Ascending aorta (tissue), 2 donors: ENCODE results near the gene LRRIQ1. TPM values are rescaled to one million over a fixed set of nuclear protein-coding genes. Genes with fewer than 3 reads are reported as not detected.
"Not testable (repeated sequence)": the region's sequence is repeated elsewhere in the genome, so short reads cannot be mapped to it uniquely, and the experiment has no call there.

ENCODE experiments used
- DNase-seq, 2 donors: peaks; one replicate each; pipeline ENCODE4 v3.0.0-alpha.2; 2019; ENCODE audit warnings: low spot score in 2 of 2
- H3K27ac ChIP-seq, 2 donors: fragments of 200-600 bp; sonication (generic); one replicate each; pipeline ENCODE4 v1.5.1; 2016 to 2017; ENCODE audit warnings: mild to moderate bottlenecking in 1 of 2
- H3K27me3 ChIP-seq: fragments of 200-600 bp; sonication (generic); one replicate; pipeline ENCODE4 v1.5.1; 2017
- H3K36me3 ChIP-seq, 2 donors: fragments of 200-600 bp; sonication (generic); one replicate each; pipeline ENCODE4 v1.5.1; 2016
- H3K4me1 ChIP-seq, 2 donors: fragments of 200-600 bp; sonication (generic); one replicate each; pipeline ENCODE4 v1.5.1; 2016 to 2017; ENCODE audit warnings: mild to moderate bottlenecking in 1 of 2
- H3K4me3 ChIP-seq, 2 donors: fragments of 200-600 bp; sonication (generic); one replicate each; pipeline ENCODE4 v1.5.1; 2016 to 2017; ENCODE audit warnings: mild to moderate bottlenecking in 1 of 2
- H3K9me3 ChIP-seq, 2 donors: fragments of 200-600 bp; sonication (generic); one replicate each; pipeline ENCODE4 v1.5.1; 2016
- intact Hi-C: fragments of 100-400 bp; cut with DNase I; formaldehyde crosslinking; loops from one replicate; pipeline ENCODE4 v1.15.1; 2023
- total RNA-seq: library from RNA; depleted of rRNA; stranded (reverse); fragments of >200 nt; gene quantifications from one replicate; pipeline ENCODE4 v1.1.0, GENCODE V29; 2016
- TF ChIP-seq, protein P1 (sequence below), 3 experiments: fragments of 200-600 bp in 2 of 3; fragments of 450-650 bp in 1 of 3; sonication (generic) in 2 of 3; IDR thresholded peaks; one replicate each; pipeline ENCODE4 v1.5.1; 2016 to 2019; ENCODE audit warnings: antibody characterized with exemption in 3 of 3, mild to moderate bottlenecking in 1 of 3, moderate library complexity in 1 of 3

Gene LRRIQ1
- total RNA-seq, 1 donor from 2014 or later, result not detected

DNA sequence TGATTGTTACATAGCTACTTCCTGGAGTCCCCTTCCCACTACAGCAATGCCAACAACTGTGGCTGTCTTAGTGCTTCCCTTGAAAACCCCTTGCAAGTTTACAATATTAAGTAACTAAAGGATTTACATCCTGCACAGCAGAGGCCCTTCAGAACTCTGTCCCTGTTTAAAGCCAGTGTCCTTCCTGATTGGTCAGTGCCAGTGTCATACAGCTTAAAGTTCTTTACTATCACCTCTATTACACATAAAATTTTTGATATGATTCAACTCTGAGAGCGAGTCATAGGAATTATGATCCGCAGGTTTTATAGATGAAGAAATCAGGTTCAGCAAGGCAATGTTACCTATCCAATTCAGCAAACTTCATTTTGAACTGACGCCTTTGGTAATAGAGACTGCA is 152.5 kb downstream of the LRRIQ1 start:
- H3K4me1 ChIP-seq, result no peaks in the 10 kb centered on the region
- DNase-seq, result no peak
- H3K27me3 ChIP-seq, result no peaks in the 10 kb centered on the region
- intact Hi-C loops, result no loop called here
- no peak overlapping the region for H3K4me3 ChIP-seq
- TF ChIP-seq, protein P1, sequence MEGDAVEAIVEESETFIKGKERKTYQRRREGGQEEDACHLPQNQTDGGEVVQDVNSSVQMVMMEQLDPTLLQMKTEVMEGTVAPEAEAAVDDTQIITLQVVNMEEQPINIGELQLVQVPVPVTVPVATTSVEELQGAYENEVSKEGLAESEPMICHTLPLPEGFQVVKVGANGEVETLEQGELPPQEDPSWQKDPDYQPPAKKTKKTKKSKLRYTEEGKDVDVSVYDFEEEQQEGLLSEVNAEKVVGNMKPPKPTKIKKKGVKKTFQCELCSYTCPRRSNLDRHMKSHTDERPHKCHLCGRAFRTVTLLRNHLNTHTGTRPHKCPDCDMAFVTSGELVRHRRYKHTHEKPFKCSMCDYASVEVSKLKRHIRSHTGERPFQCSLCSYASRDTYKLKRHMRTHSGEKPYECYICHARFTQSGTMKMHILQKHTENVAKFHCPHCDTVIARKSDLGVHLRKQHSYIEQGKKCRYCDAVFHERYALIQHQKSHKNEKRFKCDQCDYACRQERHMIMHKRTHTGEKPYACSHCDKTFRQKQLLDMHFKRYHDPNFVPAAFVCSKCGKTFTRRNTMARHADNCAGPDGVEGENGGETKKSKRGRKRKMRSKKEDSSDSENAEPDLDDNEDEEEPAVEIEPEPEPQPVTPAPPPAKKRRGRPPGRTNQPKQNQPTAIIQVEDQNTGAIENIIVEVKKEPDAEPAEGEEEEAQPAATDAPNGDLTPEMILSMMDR (IDR thresholded peaks at IDR 0.05), result no peak
- no peaks in the 10 kb centered on the region for H3K9me3 ChIP-seq
- no peaks in the 10 kb centered on the region for H3K36me3 ChIP-seq
- no peak overlapping the region for H3K27ac ChIP-seq

GRCh38 chr12:85190728-85191127 is 154.6 kb downstream of the LRRIQ1 start:
- intact Hi-C loops, result no loop called here
- TF ChIP-seq, protein P1 (IDR thresholded peaks at IDR 0.05), result no peak
- no peaks in the 10 kb centered on the region for H3K9me3 ChIP-seq
- no peak overlapping the region for H3K27ac ChIP-seq
- H3K27me3 ChIP-seq, result no peaks in the 10 kb centered on the region
- no peak for DNase-seq
- H3K4me3 ChIP-seq, result no peak overlapping the region
- H3K4me1 ChIP-seq, result no peaks in the 10 kb centered on the region
- H3K36me3 ChIP-seq, result no peaks in the 10 kb centered on the region

DNA sequence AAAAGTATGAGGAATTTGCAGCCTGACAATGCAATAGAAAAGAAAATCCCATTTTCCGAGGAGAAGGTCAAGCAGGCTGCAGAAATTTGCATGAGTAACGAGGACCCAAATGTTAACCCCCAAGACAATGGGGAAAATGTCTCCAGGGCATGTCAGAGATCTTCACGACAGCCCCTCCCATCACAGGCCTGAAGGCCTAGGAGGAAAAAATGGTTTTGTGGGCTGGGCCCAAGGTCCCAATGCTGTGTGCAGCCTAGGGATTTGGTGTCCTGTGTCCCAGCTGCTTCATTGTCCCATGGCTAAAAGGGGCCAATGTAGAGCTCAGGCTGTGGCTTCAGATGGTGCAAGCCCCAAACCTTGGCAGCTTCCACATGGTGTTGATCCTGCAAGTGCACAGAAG is 167.7 kb downstream of the LRRIQ1 start:
- H3K27ac ChIP-seq, H3K27me3 ChIP-seq, H3K9me3 ChIP-seq, intact Hi-C loops, H3K4me3 ChIP-seq, H3K36me3 ChIP-seq, DNase-seq, H3K4me1 ChIP-seq: not testable (repeated sequence)

DNA sequence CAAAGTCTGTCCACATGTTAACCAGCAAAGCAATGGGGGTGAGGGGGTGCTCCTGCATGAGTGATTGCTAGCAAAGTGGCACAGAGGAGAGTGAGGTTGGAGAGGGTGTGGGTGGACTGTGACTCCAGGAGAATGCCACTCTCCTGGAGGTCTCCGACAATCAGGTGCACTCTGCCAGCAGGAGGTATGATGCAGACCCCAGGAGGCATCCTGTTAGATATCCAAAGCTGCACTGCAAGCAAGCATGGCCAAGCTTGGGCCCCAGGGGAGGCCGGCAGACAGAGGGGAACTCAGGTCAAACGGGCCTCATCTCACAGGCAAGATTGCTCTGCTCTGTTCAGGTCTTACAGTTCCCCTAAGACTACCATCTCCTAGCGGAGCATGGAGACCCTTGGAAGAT is 170.4 kb downstream of the LRRIQ1 start:
- TF ChIP-seq, protein P1 (IDR thresholded peaks at IDR 0.05), result no peak
- H3K4me3 ChIP-seq, result no peak overlapping the region
- no peak overlapping the region for H3K27ac ChIP-seq
- no peaks in the 10 kb centered on the region for H3K4me1 ChIP-seq
- H3K27me3 ChIP-seq, result no peaks in the 10 kb centered on the region
- no peaks in the 10 kb centered on the region for H3K9me3 ChIP-seq
- no peak for DNase-seq
- H3K36me3 ChIP-seq, result no peaks in the 10 kb centered on the region
- intact Hi-C loops, result no loop called here

- H3K9me3 ChIP-seq, H3K4me1 ChIP-seq, H3K36me3 ChIP-seq, H3K4me3 ChIP-seq, intact Hi-C loops, DNase-seq, H3K27me3 ChIP-seq, H3K27ac ChIP-seq: not testable (repeated sequence)
These were observed 188.2 kb downstream of the LRRIQ1 start for GRCh38 chr12:85224339-85224738.

GRCh38 chr12:85225501-85225900 is 189.3 kb downstream of the LRRIQ1 start:
- intact Hi-C loops, result no loop called here
- no peaks in the 10 kb centered on the region for H3K4me1 ChIP-seq
- no peak overlapping the region for H3K4me3 ChIP-seq
- no peaks in the 10 kb centered on the region for H3K36me3 ChIP-seq
- no peak for DNase-seq
- TF ChIP-seq, protein P1 (IDR thresholded peaks at IDR 0.05), result no peak
- no peak overlapping the region for H3K27ac ChIP-seq
- H3K9me3 ChIP-seq, result no peaks in the 10 kb centered on the region
- H3K27me3 ChIP-seq, result no peaks in the 10 kb centered on the region

DNA sequence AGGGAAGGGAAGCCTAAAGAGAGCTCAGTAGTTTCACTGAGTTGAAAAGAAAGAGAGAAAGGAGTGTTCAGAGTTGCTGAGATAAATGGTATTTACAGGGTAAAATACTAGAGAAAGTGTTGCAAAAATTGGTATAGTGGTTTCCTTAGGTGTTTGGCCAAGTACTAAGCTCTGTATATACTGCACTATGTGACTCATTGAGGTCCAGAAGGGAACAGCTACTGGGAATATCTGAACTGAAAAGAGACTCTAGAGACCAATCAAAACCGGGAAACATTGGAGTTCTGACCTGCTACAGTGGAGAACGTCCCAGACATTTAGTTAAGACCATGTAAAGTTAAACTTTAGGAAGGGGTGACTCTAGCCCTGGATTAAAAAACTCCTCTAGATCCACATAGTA is 201.2 kb downstream of the LRRIQ1 start:
- intact Hi-C loops, result no loop called here
- no peaks in the 10 kb centered on the region for H3K36me3 ChIP-seq
- no peak overlapping the region for H3K4me3 ChIP-seq
- DNase-seq, result no peak
- H3K27me3 ChIP-seq, result no peaks in the 10 kb centered on the region
- TF ChIP-seq, protein P1 (IDR thresholded peaks at IDR 0.05), result no peak
- no peaks in the 10 kb centered on the region for H3K9me3 ChIP-seq
- no peak overlapping the region for H3K27ac ChIP-seq
- no peaks in the 10 kb centered on the region for H3K4me1 ChIP-seq
